NCI-H526 (cell line): Measurements from ENCODE around the gene TTC39A.
A peak's percentile ranks its signal among the peaks of the same experiment; 100 is the strongest.
"Not testable (repeated sequence)": the region's sequence is repeated elsewhere in the genome, so short reads cannot be mapped to it uniquely, and the experiment has no call there.

Source experiments
- DNase-seq, 2 experiments: peaks; one replicate each; lab custom pipeline; 2025; lab: John Stamatoyannopoulos, UW

TTC39A gene

GRCh38 chr1:51336711-51337110 is 6.3 kb upstream of the TTC39A start:
- DNase-seq = no peak

- peak in 1 of 2 experiments; percentile 24 for DNase-seq
These were observed 5.6 kb upstream of the TTC39A start for GRCh38 chr1:51336004-51336403.

DNA sequence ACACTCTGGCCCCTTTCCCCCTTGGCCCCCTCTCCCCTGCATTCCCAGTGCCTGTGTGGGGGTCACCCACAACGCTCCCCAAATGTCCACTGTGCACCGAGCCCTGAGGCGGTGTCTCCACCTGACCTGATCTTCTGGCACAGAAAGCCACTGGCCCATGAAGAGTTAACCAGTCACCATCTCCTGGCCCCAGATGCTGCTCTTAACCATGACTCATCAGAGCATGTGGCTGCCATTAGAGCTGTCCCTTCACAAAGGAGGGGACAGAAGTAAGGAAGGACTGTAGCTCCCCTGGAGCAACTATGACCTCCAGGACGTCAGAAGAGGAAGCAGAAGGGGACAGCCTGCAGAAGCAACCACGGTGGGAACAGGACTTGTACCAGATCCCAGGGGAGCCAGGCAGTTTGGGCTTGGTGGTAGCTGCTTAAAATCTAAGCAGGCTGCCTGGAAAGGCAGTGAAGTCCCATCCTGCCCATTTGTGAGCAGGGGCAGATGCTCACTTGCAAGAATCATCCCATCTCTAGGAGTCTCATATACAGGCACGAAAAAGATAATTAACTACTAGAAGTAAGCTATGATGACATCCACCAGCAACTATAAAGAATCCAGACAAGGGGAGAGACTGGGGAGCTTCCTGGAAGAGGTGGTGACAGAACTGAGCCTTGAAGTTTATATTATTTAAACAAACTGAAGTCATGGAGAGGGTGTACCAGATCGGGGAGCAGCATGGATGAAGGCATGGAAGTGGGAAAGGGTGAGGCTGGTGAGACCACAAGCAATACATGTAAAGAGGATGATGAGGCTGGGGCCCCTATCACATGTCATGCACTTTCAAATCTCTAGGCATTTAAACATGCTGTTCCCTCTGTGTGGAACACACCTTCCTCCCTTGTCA is 1.1 kb upstream of the TTC39A start:
- peak in 1 of 2 experiments; percentile 18 for DNase-seq

DNA sequence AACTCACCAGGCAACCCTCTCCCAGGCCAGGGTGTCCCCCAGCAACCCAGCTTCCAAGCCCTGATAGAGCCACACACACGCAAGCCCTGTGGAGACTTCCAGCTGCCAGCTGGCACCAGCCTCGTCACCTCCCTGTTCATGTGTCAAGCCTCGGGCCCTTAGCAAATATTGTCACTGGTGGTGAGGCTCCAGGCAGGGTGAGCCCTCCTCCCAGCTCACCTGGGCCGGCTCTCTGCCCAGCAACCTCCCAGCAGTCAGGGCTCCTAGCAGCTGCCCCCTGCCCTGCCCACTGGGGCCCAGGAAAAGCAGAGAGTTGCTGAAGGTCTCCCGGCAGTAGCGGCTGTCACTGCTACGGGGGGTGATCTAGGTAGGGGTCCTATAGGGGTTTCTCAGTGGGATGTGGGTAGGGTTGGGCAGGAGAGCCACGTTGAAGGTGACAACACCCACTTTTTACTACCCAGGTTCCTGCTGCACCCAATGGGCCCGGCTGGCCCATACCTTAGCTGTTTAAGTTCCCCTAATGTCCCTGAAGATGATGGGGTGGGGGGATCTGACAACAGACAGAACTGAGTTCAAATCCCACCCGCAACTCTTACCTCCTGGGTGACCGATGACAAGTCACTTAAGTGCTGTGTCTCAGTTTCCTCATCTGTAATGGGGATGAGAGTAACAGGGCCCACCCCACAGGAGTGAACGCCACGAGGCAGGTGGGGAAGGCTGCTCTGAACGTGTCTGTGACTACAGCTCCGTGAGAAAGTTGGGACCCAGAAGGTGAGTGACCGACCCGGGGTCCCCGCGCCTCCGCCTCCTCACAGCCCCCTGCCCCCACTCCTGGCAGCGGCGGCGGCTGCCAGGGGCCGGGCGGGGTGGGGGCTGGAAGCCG is 678 bp downstream of the TTC39A start:
- peak in 1 of 2 experiments; percentile 29 for DNase-seq

GRCh38 chr1:51328926-51329325 is 1.4 kb downstream of the TTC39A start:
- DNase-seq = no peak

DNA sequence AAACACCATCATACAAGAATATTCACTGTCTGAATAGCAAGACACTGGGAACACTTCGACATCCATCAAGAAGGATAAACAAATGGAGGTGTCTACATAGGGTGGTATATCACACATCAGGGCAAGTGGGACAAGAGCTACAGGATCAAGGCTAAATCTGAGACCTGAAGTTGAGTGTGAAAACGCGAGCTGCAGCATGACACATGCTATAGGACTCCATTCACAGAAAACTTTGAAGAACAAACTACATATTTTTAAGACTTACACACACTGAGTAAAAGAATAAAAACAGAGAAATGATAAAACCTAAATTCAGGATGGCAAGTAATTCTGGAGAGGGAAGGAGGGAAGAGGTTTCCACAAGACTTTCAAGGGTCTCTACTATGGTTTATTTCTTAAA is 2.1 kb downstream of the TTC39A start:
- DNase-seq = no peak

DNA sequence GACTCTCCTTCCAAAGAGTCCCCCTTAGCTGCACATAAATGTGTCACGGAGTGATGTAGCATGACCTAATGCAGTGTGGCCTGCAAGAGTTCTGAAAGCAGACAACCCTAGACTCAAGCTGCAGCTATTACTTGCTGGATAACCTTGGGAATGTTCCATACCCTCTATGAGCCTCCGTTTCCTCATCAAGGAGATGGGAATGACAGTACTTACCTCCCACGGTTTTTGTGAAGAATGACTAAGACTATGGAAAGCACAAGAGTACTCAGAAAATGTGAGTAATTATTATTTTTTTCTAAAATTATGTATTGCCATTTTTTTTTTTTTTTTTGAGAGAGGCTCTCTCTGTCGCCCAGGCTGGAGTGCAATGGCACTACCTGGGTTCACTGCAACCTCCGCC is 3.0 kb downstream of the TTC39A start:
- DNase-seq = no peak

GRCh38 chr1:51326839-51327238 is 3.5 kb downstream of the TTC39A start:
- no peak for DNase-seq

- no peak for DNase-seq
These were observed 4.2 kb downstream of the TTC39A start for GRCh38 chr1:51325878-51326755.

DNA sequence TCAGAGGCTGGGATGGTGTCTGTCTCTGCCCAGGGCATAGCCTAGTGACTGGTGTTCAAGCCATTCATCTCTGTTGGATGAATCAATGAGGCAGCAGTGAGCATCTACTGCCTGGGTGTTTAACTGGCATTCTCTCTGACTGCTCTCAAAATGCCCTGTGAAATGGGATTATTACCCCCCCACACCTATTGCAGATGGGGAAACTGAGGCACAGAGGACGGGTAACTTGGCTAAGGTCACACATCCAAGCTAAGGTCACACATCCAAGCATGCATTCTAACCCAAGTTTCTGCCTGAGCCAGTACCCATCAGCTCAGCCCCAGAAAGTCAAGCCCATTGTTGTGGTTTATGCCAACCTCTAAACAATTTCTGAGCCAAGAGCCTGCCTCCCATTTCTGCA is 5.0 kb downstream of the TTC39A start:
- DNase-seq = no peak

DNA sequence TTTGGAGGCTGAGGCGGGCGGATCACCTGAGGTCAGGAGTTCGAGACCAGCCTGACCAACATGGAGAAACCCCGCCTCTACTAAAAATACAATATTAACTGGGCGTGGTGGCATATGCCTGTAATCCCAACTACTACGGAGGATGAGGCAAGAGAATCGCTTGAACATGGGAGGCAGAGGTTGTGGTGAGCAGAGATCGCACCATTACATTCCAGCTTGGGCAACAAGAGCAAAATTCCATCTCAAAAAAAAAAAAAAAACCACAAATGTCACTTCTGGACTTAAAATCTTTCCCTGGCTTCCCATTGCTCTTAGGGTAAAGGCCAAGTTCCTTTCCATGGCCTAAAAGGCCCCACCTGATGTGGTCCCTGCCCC is 5.4 kb downstream of the TTC39A start:
- DNase-seq = not testable (repeated sequence)

- peak in 1 of 2 experiments; percentile 29 for DNase-seq
These were observed 5.9 kb downstream of the TTC39A start for GRCh38 chr1:51324251-51325010.

DNA sequence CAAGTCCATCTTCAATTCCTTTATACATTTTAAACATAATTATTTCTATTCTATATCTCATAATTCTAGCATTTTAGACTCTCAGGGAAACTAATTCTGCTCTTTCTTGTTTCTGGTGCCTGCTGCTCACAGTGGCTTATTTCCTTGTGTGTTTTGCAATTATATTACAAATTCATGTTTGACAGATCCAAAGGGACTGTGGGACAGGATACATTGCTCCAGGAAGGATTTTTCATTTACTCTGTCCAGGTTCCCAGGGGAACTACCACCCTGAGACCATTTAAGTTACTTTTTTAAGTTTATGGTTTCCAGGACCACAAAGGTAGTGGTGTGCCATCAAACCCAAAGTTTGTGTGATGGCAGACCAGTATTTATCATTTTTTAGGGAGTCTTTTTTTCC is 6.6 kb downstream of the TTC39A start:
- no peak for DNase-seq

- no peak for DNase-seq
These were observed 7.8 kb downstream of the TTC39A start for GRCh38 chr1:51322417-51323101.

- DNase-seq = no peak
These were observed 8.5 kb downstream of the TTC39A start for GRCh38 chr1:51321924-51322280.

DNA sequence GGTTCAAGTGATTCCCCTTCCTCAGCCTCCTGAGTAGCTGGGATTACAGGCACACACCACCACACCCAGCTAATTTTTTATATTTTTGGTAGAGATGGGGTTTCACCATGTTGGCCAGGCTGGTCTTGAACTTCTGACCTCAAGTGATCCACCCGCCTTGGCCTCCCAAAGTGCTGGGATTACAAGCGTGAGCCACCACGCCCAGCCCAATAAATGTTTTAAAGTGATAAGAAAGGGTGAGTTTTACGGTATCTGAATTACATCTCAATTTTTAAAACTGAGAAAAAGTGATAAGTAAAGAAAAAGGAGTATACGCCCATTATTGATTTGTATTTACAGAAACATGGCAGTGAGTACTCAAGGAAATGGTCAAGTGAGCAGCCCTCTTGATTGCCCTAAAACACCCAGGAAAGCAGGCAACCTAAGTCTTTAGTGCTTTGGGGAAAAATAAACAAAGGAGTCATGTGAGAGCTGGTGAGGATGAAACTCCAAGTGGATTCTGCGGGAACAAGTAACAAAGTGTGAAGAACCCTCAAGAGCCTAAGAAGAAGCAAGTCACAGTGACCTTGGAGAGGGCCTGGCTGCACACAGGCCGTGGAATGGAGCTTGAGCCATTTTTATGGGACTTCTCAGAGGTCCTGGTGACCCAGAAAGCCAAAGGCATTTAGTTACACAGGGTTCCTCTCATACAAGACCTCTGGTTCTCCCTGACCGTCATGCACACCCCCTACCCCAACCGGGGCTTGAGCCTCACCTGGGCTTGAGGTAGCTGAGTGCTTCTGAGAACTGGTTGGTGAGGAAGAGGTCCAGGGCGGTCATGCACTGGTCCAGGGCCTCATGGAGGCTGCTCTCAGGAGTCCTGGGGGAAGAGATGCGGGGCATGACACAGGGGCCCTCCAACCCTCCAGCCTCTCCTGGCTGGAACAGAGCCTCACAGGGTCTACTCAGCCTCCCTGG is 9.1 kb downstream of the TTC39A start:
- DNase-seq = no peak

DNA sequence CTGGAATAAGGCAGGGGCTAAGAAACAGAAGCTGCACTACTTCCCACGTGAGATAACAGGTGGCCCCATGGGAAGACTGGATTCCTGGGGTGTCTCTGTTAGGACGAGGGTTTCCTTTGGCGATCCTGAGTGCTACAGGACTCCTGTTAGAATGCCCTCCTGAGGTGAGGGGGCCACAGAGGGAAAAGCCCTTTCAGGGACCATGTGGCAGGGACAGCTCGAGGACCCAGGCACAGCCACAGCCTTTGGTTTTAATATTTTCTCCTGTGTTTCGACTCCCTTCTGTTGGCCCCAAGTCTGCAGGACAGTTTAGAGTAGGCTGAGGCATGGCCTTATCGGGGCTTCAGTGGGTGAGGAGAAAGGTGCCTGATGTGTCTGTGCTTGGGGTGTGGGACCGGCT is 12.6 kb downstream of the TTC39A start:
- DNase-seq = no peak

DNA sequence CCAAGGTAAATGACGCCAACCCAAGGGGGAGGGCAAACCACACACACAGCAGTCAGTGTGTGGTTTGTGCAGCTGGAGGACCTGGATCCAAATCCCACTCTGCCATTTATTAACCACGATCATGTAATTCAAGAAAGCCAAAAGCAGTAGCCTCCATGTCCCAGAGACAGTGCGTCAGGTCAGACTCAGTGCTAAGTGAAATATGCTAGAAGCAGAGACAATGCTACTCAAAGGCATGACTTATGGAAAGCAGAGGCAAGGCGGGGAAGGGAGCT is 13.6 kb downstream of the TTC39A start:
- no peak for DNase-seq

DNA sequence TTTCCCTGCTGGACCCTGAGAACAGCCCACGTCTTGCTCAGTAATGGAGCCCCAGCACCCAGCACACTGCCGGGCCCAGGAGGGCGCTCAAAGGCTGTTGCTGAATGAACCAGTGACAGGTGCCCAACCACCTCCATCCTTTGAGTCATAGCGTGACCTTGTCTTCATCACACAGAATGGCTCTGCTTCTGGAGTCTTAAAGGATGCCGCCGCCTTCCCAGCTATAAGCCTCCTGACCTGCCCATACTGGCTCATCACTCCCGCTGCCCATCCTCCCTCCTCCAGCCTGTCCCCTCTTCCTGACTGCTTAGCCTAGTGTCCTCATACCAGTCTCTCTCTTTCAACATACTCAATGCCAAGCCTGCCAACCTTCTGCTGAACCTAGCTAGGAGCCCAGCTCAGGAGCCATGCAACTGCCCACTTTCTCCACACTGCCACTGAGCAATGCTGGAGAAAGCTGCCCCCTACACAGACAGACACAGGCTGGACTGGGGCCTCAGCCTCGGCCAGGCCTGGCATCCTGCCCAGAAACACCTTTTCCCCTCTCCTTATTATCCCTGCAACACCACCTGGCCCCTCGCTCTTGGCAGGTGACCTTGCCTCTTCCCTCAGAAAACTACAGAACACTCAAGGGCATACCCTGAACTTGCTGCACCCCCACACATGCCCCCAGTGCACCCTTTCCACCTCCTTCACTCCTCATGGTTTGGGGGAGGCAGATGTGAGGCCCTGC is 14.1 kb downstream of the TTC39A start:
- DNase-seq = no peak
